CD4-positive, alpha-beta T cell (primary cell): ENCODE measurements around the gene PLCL2. TPM values are rescaled to one million over a fixed set of nuclear protein-coding genes. Genes with fewer than 3 reads are reported as not detected.
A peak's percentile ranks its signal among the peaks of the same experiment; 100 is the strongest.

Source experiments
- ATAC-seq: fragments of 200-7000 bp; cut with Tn5 transposase; one replicate; pipeline ENCODE4 v1.10.0; 2022; ENCODE audit warnings: mild to moderate bottlenecking; ENCODE audit not compliant: poor library complexity
- CTCF ChIA-PET: fragments of 350-600 bp; sonication (Branson Sonifier 250); formaldehyde crosslinking; loops from one replicate; lab custom pipeline; 2021; ENCODE audit warnings: antibody characterized with exemption, inconsistent platforms; lab: Charles Lee
- POLR2A ChIA-PET: fragments of 350-600 bp; sonication (Branson Sonifier 250); formaldehyde crosslinking; loops from one replicate; lab custom pipeline; 2021; ENCODE audit warnings: antibody characterized with exemption, inconsistent platforms; lab: Charles Lee
- DNase-seq, 14 experiments: peaks; one replicate each; pipeline ENCODE4 v3.0.0-alpha.2; 2013 to 2020; ENCODE audit warnings: mixed read lengths in 2 of 14
- H3K27ac ChIP-seq, 2 donors: one replicate each; pipeline versions ENCODE4 v1.5.1 to v1.7.0; 2013; ENCODE audit warnings: low read length in 2 of 2, low read depth in 1 of 2, mild to moderate bottlenecking in 1 of 2
- H3K27me3 ChIP-seq, 2 experiments: 1 replicate in 1 of 2; 2 replicates in 1 of 2; pipeline versions ENCODE4 v1.6.1 to v1.7.0; 2013; ENCODE audit warnings: low read length in 2 of 2, control low read depth in 1 of 2, mild to moderate bottlenecking in 1 of 2, moderate library complexity in 1 of 2; ENCODE audit not compliant: insufficient read depth in 2 of 2, control insufficient read depth in 1 of 2
- H3K36me3 ChIP-seq: one replicate; pipeline ENCODE4 v1.6.1; 2013; ENCODE audit warnings: low read length, control low read depth; ENCODE audit not compliant: insufficient read depth
- H3K4me1 ChIP-seq: one replicate; pipeline ENCODE4 v1.6.1; 2013; ENCODE audit warnings: low read length, control low read depth; ENCODE audit not compliant: insufficient read depth
- H3K4me3 ChIP-seq: one replicate; pipeline ENCODE4 v1.5.1; 2013; ENCODE audit warnings: mild to moderate bottlenecking, low read length, moderate library complexity
- H3K9me3 ChIP-seq, 2 experiments: 1 replicate in 1 of 2; 2 replicates in 1 of 2; pipeline versions ENCODE4 v1.6.1 to v1.7.0; 2013; ENCODE audit warnings: low read length in 2 of 2, mild to moderate bottlenecking in 2 of 2, control low read depth in 1 of 2, moderate library complexity in 1 of 2; ENCODE audit not compliant: control insufficient read depth in 1 of 2, insufficient read depth in 1 of 2
- H3K27ac Mint-ChIP-seq: one replicate; pipeline ENCODE4 v1.8.0; 2020; ENCODE audit warnings: mixed read lengths
- H3K27me3 Mint-ChIP-seq: one replicate; pipeline ENCODE4 v1.8.0; 2021; ENCODE audit warnings: mixed read lengths
- H3K36me3 Mint-ChIP-seq: one replicate; pipeline ENCODE4 v1.8.0; 2021; ENCODE audit warnings: low read depth, mixed read lengths
- H3K4me1 Mint-ChIP-seq: one replicate; pipeline ENCODE4 v1.8.0; 2021; ENCODE audit warnings: low read depth, mixed read lengths
- H3K4me3 Mint-ChIP-seq: one replicate; pipeline ENCODE4 v1.8.0; 2020; ENCODE audit warnings: mild to moderate bottlenecking, mixed read lengths
- H3K9me3 Mint-ChIP-seq: one replicate; pipeline ENCODE4 v1.8.0; 2020; ENCODE audit warnings: mixed read lengths
- intact Hi-C, 2 experiments: fragments of 100-400 bp; cut with DNase I in 1 of 2; cut with micrococcal nuclease in 1 of 2; formaldehyde crosslinking; loops; one replicate each; pipeline versions ENCODE4 v1.15.1 to v1.9.0; 2023 to 2025; cut with DNase I, micrococcal nuclease
- total RNA-seq, 174 experiments: library from RNA in 2 of 174; stranded (reverse) in 2 of 174; gene quantifications; one replicate each; pipeline ENCODE4 v1.2.3 and lab custom pipeline; 2021 to 2026
- TF ChIP-seq, protein P1 (sequence below): fragments of 200-600 bp; IDR thresholded peaks from one replicate; pipeline ENCODE4 v1.8.0; 2022; ENCODE audit warnings: antibody characterized with exemption, mild to moderate bottlenecking

PLCL2 gene
- total RNA-seq, 2 experiments from 2014 or later: 35.1 to 36.3 TPM

DNA sequence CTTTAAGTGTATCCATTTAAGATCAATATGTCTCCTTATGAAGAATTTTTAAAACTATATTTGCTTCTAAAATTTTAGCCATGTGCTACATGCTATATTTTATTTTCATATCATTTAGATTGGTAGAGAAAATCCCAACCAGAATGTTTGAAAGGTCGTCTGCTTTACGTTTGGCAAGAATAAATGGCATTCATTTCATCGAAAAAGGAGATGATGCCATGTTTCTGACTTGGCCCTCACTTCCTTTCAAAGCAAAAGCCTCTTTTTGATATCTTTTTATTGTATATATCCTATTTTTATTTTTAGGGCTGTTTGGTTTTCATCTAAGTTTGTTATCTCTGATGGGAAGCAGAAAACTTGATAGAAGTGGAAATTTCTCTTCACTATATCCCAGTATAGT is 176.2 kb downstream of the PLCL2 start:
- Histone ChIP-seq H3K27me3 (no peaks in the 10 kb centered on the region), H3K4me1 (no peaks in the 10 kb centered on the region), H3K9me3 (no peaks in the 10 kb centered on the region), H3K4me3 (no peak overlapping the region), H3K36me3 (peaks cover 25% of the 10 kb centered on the region), H3K27ac (no peak overlapping the region)
- H3K36me3 Mint-ChIP-seq: peaks cover 76% of the 10 kb centered on the region
- intact Hi-C loops: no loop called here
- no peaks in the 10 kb centered on the region for H3K27me3 Mint-ChIP-seq
- CTCF ChIA-PET: no interaction called here
- no peak for ATAC-seq
- no peaks in the 10 kb centered on the region for H3K9me3 Mint-ChIP-seq
- POLR2A ChIA-PET: interaction anchor here (0.6 to 1.0 kb wide), 2 partner anchors 15 to 108 kb away, joined by 3 read pairs; no protein-coding TSS in a partner anchor
- peaks cover 15% of the 10 kb centered on the region for H3K4me1 Mint-ChIP-seq
- H3K27ac Mint-ChIP-seq: no peak overlapping the region
- DNase-seq: no peak
- TF ChIP-seq, protein P1, sequence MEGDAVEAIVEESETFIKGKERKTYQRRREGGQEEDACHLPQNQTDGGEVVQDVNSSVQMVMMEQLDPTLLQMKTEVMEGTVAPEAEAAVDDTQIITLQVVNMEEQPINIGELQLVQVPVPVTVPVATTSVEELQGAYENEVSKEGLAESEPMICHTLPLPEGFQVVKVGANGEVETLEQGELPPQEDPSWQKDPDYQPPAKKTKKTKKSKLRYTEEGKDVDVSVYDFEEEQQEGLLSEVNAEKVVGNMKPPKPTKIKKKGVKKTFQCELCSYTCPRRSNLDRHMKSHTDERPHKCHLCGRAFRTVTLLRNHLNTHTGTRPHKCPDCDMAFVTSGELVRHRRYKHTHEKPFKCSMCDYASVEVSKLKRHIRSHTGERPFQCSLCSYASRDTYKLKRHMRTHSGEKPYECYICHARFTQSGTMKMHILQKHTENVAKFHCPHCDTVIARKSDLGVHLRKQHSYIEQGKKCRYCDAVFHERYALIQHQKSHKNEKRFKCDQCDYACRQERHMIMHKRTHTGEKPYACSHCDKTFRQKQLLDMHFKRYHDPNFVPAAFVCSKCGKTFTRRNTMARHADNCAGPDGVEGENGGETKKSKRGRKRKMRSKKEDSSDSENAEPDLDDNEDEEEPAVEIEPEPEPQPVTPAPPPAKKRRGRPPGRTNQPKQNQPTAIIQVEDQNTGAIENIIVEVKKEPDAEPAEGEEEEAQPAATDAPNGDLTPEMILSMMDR: no peak
- H3K4me3 Mint-ChIP-seq: no peak overlapping the region

DNA sequence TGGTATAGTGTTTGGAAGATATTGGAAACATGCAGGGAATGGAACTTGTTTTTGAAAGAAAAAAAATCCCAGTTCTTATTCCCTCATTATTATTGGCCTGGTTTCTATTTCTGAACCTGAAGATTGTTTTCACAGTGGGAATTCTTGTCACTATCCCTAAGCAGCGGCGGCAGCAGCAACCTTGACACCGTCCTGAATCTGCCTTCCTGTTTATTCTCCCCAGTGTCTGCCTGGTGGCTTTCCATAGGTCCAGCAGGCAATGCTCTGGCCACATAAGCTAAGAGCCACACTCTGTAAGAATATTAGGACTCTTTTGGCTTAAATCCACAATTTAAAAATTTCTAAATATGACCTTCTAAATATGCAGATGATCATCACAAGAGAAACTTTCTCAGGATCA is 178.0 kb downstream of the PLCL2 start:
- Mint-ChIP-seq H3K27me3 (no peaks in the 10 kb centered on the region), H3K36me3 (peaks cover 78% of the 10 kb centered on the region), H3K9me3 (no peaks in the 10 kb centered on the region), H3K4me1 (peaks cover 18% of the 10 kb centered on the region), H3K27ac (no peak overlapping the region), H3K4me3 (no peak overlapping the region)
- intact Hi-C loops: no loop called here
- ATAC-seq (no peak), DNase-seq (no peak)
- no peaks in the 10 kb centered on the region for H3K27me3 ChIP-seq
- POLR2A ChIA-PET: no interaction called here
- H3K9me3 ChIP-seq: no peaks in the 10 kb centered on the region
- H3K4me3 ChIP-seq: no peak overlapping the region
- no peak overlapping the region for H3K27ac ChIP-seq
- CTCF ChIA-PET: no interaction called here
- TF ChIP-seq, protein P1: no peak
- H3K36me3 ChIP-seq: peaks cover 33% of the 10 kb centered on the region
- H3K4me1 ChIP-seq: no peaks in the 10 kb centered on the region

DNA sequence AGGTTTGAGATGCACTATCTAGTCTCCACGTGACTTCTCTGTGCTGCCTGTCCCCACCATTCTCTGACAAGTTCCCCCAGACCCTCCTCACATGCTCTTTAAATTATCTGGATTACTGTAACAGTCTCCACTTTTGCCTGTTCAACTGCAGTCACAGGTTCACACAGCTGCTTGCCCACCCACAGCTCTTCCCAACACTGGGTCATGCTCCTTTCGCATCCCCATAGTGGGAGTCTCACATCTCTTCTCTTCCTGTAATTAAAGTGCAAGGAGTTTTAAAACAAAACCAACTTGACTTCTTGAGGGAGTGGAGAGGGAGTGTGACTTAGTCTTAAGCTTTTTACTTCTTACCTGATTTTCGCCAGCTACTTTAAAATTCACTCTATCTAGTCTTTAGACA is 178.8 kb downstream of the PLCL2 start:
- ATAC-seq (no peak), DNase-seq (no peak)
- Mint-ChIP-seq H3K27me3 (no peaks in the 10 kb centered on the region), H3K4me3 (no peak overlapping the region), H3K27ac (peak overlapping the region; percentile 5), H3K36me3 (peaks cover 75% of the 10 kb centered on the region), H3K4me1 (peaks cover 22% of the 10 kb centered on the region), H3K9me3 (no peaks in the 10 kb centered on the region)
- H3K9me3 ChIP-seq: no peaks in the 10 kb centered on the region
- H3K4me1 ChIP-seq: no peaks in the 10 kb centered on the region
- no peak overlapping the region for H3K4me3 ChIP-seq
- no peak overlapping the region for H3K27ac ChIP-seq
- no peaks in the 10 kb centered on the region for H3K27me3 ChIP-seq
- H3K36me3 ChIP-seq: peaks cover 41% of the 10 kb centered on the region
- TF ChIP-seq, protein P1: no peak
- intact Hi-C loops: no loop called here
- ChIA-PET CTCF (no interaction called here), POLR2A (no interaction called here)
